Measurements from ENCODE around the gene LSM6.

LSM6 gene

GRCh38 chr4:146135941-146136340, 39.6 kb upstream of the LSM6 start:
- Histone ChIP-seq H3K27me3 (ENCODE audit: low read length) (no peaks in the 10 kb centered on the region), H3K9ac (ENCODE audit: low read length) (no peak overlapping the region), H3K4me3 (ENCODE audit: insufficient read depth, low read length, poor library complexity, severe bottlenecking) (no peak overlapping the region), H2AFZ (ENCODE audit: low read depth, low read length, severe bottlenecking) (no peak overlapping the region), H3F3A (ENCODE audit: insufficient read depth) (no peaks in the 10 kb centered on the region), H3K27ac (ENCODE audit: low read depth, low read length) (no peak overlapping the region), H3K9me2 (replicated peaks; ENCODE audit: insufficient read depth, low read length) (no peaks in the 10 kb centered on the region), H3K4me2 (ENCODE audit: low read depth, low read length, poor library complexity, severe bottlenecking) (no peak overlapping the region), H3K9me3 (ENCODE audit: insufficient read depth, low read length) (no peaks in the 10 kb centered on the region), H3K36me3 (ENCODE audit: low read length) (no peaks in the 10 kb centered on the region), H4K20me1 (ENCODE audit: low read depth, low read length) (no peaks in the 10 kb centered on the region), H3K79me2 (ENCODE audit: insufficient read depth, low read length) (no peaks in the 10 kb centered on the region)
- TF ChIP-seq EZH2phosphoT487 (conservative IDR thresholded peaks at IDR 0.05; ENCODE audit: low read length): no peak
- TF ChIP-seq, protein P1, sequence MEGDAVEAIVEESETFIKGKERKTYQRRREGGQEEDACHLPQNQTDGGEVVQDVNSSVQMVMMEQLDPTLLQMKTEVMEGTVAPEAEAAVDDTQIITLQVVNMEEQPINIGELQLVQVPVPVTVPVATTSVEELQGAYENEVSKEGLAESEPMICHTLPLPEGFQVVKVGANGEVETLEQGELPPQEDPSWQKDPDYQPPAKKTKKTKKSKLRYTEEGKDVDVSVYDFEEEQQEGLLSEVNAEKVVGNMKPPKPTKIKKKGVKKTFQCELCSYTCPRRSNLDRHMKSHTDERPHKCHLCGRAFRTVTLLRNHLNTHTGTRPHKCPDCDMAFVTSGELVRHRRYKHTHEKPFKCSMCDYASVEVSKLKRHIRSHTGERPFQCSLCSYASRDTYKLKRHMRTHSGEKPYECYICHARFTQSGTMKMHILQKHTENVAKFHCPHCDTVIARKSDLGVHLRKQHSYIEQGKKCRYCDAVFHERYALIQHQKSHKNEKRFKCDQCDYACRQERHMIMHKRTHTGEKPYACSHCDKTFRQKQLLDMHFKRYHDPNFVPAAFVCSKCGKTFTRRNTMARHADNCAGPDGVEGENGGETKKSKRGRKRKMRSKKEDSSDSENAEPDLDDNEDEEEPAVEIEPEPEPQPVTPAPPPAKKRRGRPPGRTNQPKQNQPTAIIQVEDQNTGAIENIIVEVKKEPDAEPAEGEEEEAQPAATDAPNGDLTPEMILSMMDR (IDR thresholded peaks at IDR 0.05; ENCODE audit: insufficient read depth, low read length, poor library complexity, severe bottlenecking): no peak

DNA sequence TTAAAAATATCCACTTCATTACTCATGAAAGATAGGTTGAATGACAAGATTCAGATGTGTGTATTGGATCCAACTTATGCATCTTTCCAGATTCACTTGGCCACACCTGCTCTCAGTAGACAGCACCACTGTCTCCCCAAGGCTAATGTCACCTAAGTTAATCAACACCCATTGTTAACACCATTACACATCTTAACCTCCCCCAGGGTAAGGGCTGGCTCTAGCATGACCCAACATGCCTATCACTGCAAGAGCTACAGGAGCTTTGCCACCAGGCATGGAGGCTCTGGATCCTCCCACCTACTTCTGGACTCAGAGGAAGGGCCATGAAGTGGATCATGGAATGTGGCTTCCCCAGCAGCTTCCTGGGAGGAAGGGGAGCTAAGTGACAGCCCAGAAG, 32.8 kb upstream of the LSM6 start:
- Histone ChIP-seq H3K9ac (ENCODE audit: low read length) (no peak overlapping the region), H3F3A (ENCODE audit: insufficient read depth) (no peaks in the 10 kb centered on the region), H3K4me3 (ENCODE audit: insufficient read depth, low read length, poor library complexity, severe bottlenecking) (no peak overlapping the region), H3K36me3 (ENCODE audit: low read length) (no peaks in the 10 kb centered on the region), H3K9me3 (ENCODE audit: insufficient read depth, low read length) (no peaks in the 10 kb centered on the region), H4K20me1 (ENCODE audit: low read depth, low read length) (no peaks in the 10 kb centered on the region), H3K27me3 (ENCODE audit: low read length) (no peaks in the 10 kb centered on the region), H3K4me2 (ENCODE audit: low read depth, low read length, poor library complexity, severe bottlenecking) (no peak overlapping the region), H3K79me2 (ENCODE audit: insufficient read depth, low read length) (no peaks in the 10 kb centered on the region), H3K9me2 (replicated peaks; ENCODE audit: insufficient read depth, low read length) (no peaks in the 10 kb centered on the region), H2AFZ (ENCODE audit: low read depth, low read length, severe bottlenecking) (no peak overlapping the region), H3K27ac (ENCODE audit: low read depth, low read length) (no peak overlapping the region)
- TF ChIP-seq, protein P1 (IDR thresholded peaks at IDR 0.05; ENCODE audit: insufficient read depth, low read length, poor library complexity, severe bottlenecking): no peak
- TF ChIP-seq EZH2phosphoT487 (conservative IDR thresholded peaks at IDR 0.05; ENCODE audit: low read length): no peak

DNA sequence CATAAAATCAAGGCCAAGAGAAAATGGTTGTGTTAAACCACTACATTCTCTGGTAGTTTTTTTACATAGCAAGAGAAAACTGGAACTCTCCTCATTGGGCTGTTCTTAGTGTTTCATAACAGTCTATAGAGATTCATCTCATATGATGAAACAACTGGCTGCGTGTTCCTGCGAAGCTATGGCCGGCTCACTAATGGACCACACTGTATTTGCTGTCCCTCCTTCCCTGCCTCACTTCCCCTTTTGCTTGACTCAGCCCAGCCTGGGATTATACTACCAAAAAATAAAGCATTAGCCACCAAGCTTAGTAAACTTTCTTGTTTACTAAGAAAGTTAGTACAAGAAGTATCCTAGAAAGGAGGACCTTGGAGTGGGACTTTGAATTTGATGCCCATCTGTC, 31.6 kb upstream of the LSM6 start:
- H3K79me2 ChIP-seq (ENCODE audit: insufficient read depth, low read length): no peaks in the 10 kb centered on the region
- no peaks in the 10 kb centered on the region for H3K9me2 ChIP-seq (replicated peaks; ENCODE audit: insufficient read depth, low read length)
- H3K4me3 ChIP-seq (ENCODE audit: insufficient read depth, low read length, poor library complexity, severe bottlenecking): no peak overlapping the region
- H2AFZ ChIP-seq (ENCODE audit: low read depth, low read length, severe bottlenecking): no peak overlapping the region
- H4K20me1 ChIP-seq (ENCODE audit: low read depth, low read length): no peaks in the 10 kb centered on the region
- no peaks in the 10 kb centered on the region for H3K27me3 ChIP-seq (ENCODE audit: low read length)
- no peaks in the 10 kb centered on the region for H3K9me3 ChIP-seq (ENCODE audit: insufficient read depth, low read length)
- no peak overlapping the region for H3K27ac ChIP-seq (ENCODE audit: low read depth, low read length)
- no peaks in the 10 kb centered on the region for H3K36me3 ChIP-seq (ENCODE audit: low read length)
- H3F3A ChIP-seq (ENCODE audit: insufficient read depth): no peaks in the 10 kb centered on the region
- no peak overlapping the region for H3K4me2 ChIP-seq (ENCODE audit: low read depth, low read length, poor library complexity, severe bottlenecking)
- no peak overlapping the region for H3K9ac ChIP-seq (ENCODE audit: low read length)
- TF ChIP-seq EZH2phosphoT487 (conservative IDR thresholded peaks at IDR 0.05; ENCODE audit: low read length): no peak
- TF ChIP-seq, protein P1 (IDR thresholded peaks at IDR 0.05; ENCODE audit: insufficient read depth, low read length, poor library complexity, severe bottlenecking): no peak

Data from SU-DHL-6 (cell line).